Measurements from ENCODE around the gene ZNF618.

- no peak for TF ChIP-seq CTCF (IDR thresholded peaks at IDR 0.05)
- TF ChIP-seq REST (IDR thresholded peaks at IDR 0.05; ENCODE audit: insufficient read depth in 1 of 2, low read depth in 2 of 2, low read length in 1 of 2), result no peak
- TF ChIP-seq POLR2AphosphoS5 (IDR thresholded peaks at IDR 0.05; ENCODE audit: low read depth, low read length), result no peak
Observed at GRCh38 chr9:114027863-114028465, 151.9 kb downstream of the ZNF618 start.

Data from Panc1 (cell line).